ENCODE measurements around the gene SMPD2.

DNA sequence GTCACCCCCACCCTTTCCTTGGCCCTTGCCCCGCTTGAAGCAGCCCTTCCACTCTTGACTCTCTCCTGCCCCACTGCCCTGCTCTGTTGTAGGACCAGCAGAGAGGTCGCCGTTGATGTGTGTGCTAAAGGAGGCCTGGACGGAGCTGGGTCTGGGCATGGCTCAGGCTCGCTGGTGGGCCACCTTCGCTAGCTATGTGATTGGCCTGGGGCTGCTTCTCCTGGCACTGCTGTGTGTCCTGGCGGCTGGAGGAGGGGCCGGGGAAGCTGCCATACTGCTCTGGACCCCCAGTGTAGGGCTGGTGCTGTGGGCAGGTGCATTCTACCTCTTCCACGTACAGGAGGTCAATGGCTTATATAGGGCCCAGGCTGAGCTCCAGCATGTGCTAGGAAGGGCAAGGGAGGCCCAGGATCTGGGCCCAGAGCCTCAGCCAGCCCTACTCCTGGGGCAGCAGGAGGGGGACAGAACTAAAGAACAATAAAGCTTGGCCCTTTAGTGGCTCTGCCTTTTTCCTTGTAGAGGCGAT lies 3.0 kb downstream of the SMPD2 start:
- TF ChIP-seq, protein P1, sequence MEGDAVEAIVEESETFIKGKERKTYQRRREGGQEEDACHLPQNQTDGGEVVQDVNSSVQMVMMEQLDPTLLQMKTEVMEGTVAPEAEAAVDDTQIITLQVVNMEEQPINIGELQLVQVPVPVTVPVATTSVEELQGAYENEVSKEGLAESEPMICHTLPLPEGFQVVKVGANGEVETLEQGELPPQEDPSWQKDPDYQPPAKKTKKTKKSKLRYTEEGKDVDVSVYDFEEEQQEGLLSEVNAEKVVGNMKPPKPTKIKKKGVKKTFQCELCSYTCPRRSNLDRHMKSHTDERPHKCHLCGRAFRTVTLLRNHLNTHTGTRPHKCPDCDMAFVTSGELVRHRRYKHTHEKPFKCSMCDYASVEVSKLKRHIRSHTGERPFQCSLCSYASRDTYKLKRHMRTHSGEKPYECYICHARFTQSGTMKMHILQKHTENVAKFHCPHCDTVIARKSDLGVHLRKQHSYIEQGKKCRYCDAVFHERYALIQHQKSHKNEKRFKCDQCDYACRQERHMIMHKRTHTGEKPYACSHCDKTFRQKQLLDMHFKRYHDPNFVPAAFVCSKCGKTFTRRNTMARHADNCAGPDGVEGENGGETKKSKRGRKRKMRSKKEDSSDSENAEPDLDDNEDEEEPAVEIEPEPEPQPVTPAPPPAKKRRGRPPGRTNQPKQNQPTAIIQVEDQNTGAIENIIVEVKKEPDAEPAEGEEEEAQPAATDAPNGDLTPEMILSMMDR (IDR thresholded peaks at IDR 0.05; ENCODE audit: low read length): no peak
- TF ChIP-seq EZH2 (IDR thresholded peaks at IDR 0.05; ENCODE audit: borderline replicate concordance, low read length): no peak
